ENCODE results near the gene ABLIM3.

Gene ABLIM3

DNA sequence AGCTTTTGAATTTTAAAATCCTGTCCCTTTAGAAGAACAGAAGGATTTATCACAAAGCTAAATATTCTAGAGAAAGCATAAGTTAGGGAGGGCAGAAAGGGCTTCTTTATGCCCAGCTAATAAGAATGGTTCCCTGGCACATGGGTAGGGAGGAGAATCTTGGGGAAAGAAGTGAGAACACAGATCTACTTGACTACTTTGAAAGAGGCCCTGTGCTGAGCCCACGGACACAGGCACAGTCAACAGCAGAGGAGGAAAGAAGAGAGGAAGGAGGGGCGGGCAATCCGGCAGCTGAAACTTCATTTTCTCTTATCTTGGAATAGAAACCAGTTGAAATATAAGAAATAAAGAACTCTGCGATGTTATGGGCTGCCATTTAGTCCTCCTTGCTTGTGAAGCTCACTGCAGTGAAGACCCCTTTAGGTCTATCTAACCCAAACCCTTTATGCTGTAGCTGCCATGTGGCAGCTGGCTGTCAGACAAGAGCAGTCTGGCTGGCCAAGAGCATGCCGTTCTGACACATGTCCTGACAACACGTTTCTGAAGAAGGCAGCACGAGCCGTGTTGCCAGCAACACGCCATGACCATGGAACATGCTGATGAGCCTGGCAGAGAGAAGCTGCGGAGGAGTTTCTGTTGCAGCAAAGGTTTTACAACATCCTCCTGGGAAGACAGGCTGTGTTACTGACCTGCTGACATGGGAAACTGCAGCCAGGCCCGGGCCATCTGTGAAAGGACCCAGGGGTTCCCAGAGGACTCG lies 34.2 kb downstream of the ABLIM3 start:
- TF ChIP-seq EZH2phosphoT487 (conservative IDR thresholded peaks at IDR 0.05; ENCODE audit: low read length), result no peak
- TF ChIP-seq, protein P1, sequence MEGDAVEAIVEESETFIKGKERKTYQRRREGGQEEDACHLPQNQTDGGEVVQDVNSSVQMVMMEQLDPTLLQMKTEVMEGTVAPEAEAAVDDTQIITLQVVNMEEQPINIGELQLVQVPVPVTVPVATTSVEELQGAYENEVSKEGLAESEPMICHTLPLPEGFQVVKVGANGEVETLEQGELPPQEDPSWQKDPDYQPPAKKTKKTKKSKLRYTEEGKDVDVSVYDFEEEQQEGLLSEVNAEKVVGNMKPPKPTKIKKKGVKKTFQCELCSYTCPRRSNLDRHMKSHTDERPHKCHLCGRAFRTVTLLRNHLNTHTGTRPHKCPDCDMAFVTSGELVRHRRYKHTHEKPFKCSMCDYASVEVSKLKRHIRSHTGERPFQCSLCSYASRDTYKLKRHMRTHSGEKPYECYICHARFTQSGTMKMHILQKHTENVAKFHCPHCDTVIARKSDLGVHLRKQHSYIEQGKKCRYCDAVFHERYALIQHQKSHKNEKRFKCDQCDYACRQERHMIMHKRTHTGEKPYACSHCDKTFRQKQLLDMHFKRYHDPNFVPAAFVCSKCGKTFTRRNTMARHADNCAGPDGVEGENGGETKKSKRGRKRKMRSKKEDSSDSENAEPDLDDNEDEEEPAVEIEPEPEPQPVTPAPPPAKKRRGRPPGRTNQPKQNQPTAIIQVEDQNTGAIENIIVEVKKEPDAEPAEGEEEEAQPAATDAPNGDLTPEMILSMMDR (IDR thresholded peaks at IDR 0.05; ENCODE audit: insufficient read depth, low read length, poor library complexity, severe bottlenecking), result no peak
- H3K4me2 ChIP-seq (ENCODE audit: low read depth, low read length, poor library complexity, severe bottlenecking), result no peak overlapping the region
- H3K79me2 ChIP-seq (ENCODE audit: insufficient read depth, low read length), result no peaks in the 10 kb centered on the region
- H3K4me3 ChIP-seq (ENCODE audit: insufficient read depth, low read length, poor library complexity, severe bottlenecking), result no peak overlapping the region
- H2AFZ ChIP-seq (ENCODE audit: low read depth, low read length, severe bottlenecking), result no peak overlapping the region
- no peaks in the 10 kb centered on the region for H3K36me3 ChIP-seq (ENCODE audit: low read length)
- H3K9ac ChIP-seq (ENCODE audit: low read length), result no peak overlapping the region
- H4K20me1 ChIP-seq (ENCODE audit: low read depth, low read length), result no peaks in the 10 kb centered on the region
- no peaks in the 10 kb centered on the region for H3K9me3 ChIP-seq (ENCODE audit: insufficient read depth, low read length)
- no peaks in the 10 kb centered on the region for H3F3A ChIP-seq (ENCODE audit: insufficient read depth)
- H3K27ac ChIP-seq (ENCODE audit: low read depth, low read length), result no peak overlapping the region
- no peaks in the 10 kb centered on the region for H3K9me2 ChIP-seq (replicated peaks; ENCODE audit: insufficient read depth, low read length)
- no peaks in the 10 kb centered on the region for H3K27me3 ChIP-seq (ENCODE audit: low read length)

DNA sequence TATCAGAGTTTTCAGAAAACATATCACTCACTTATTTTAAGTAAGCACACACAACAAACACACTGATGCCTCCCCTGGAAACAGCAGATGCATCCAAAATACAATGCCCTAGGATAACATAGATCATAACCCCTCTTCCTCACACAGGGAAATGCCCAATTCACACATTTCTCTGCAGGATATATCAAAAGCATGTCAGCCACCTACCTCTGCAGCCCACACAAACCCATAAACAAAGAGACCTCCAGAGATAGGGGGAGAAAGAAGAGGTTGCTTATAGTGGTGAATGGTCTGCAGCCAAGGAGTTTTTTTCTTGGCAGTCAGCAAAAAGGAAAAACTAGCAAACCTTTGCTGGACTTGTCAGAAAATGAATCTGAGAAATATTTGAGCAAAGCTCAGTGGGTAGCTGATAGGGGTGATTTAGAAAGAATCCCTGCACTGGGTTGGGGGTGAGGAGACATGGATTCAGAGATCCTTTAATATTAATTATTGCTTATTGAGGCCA lies 36.1 kb downstream of the ABLIM3 start:
- Histone ChIP-seq H3K4me3 (ENCODE audit: insufficient read depth, low read length, poor library complexity, severe bottlenecking) (no peak overlapping the region), H3K9me3 (ENCODE audit: insufficient read depth, low read length) (no peaks in the 10 kb centered on the region), H3K4me2 (ENCODE audit: low read depth, low read length, poor library complexity, severe bottlenecking) (no peak overlapping the region), H4K20me1 (ENCODE audit: low read depth, low read length) (no peaks in the 10 kb centered on the region), H3K27me3 (ENCODE audit: low read length) (no peaks in the 10 kb centered on the region), H2AFZ (ENCODE audit: low read depth, low read length, severe bottlenecking) (no peak overlapping the region), H3K9ac (ENCODE audit: low read length) (no peak overlapping the region), H3K27ac (ENCODE audit: low read depth, low read length) (no peak overlapping the region), H3F3A (ENCODE audit: insufficient read depth) (no peaks in the 10 kb centered on the region), H3K79me2 (ENCODE audit: insufficient read depth, low read length) (no peaks in the 10 kb centered on the region), H3K36me3 (ENCODE audit: low read length) (no peaks in the 10 kb centered on the region), H3K9me2 (replicated peaks; ENCODE audit: insufficient read depth, low read length) (no peaks in the 10 kb centered on the region)
- TF ChIP-seq EZH2phosphoT487 (conservative IDR thresholded peaks at IDR 0.05; ENCODE audit: low read length), result no peak
- TF ChIP-seq, protein P1 (IDR thresholded peaks at IDR 0.05; ENCODE audit: insufficient read depth, low read length, poor library complexity, severe bottlenecking), result no peak

DNA sequence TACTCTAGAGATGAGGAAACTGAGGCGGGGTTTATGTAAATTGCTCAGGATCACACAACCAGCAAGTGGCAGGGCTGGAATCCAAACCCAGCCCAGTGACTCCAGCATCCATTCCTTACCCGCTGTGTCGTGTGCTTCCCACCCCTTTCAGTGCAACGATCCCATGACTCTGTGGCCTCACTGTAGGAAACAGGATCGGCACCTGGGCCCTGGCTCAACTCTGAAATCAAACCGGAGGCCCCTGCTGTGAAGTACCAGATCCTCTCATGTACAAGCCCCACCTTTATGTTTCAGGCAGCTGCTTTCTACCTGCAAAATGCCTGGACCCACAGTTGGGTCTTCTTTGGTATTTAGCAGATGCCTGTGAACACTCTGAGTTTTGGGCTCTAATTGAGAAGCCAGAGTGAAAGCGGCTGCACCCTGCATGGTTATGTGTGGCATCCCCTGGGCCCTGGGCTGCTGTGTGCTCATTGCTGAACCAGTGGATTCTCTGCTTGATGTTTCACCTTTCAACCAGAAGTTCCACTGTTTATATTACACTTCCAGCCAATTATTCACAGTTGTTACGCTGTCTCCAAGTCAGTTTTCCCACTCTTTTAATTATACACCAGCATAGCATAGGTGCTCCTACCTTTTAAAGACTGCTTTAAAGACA lies 36.7 kb downstream of the ABLIM3 start:
- H3K9ac ChIP-seq (ENCODE audit: low read length), result no peak overlapping the region
- H3K36me3 ChIP-seq (ENCODE audit: low read length), result no peaks in the 10 kb centered on the region
- no peak overlapping the region for H2AFZ ChIP-seq (ENCODE audit: low read depth, low read length, severe bottlenecking)
- no peak for TF ChIP-seq EZH2phosphoT487 (conservative IDR thresholded peaks at IDR 0.05; ENCODE audit: low read length)
- TF ChIP-seq, protein P1 (IDR thresholded peaks at IDR 0.05; ENCODE audit: insufficient read depth, low read length, poor library complexity, severe bottlenecking), result no peak
- H3K9me3 ChIP-seq (ENCODE audit: insufficient read depth, low read length), result no peaks in the 10 kb centered on the region
- H3F3A ChIP-seq (ENCODE audit: insufficient read depth), result no peaks in the 10 kb centered on the region
- no peaks in the 10 kb centered on the region for H3K79me2 ChIP-seq (ENCODE audit: insufficient read depth, low read length)
- H3K27me3 ChIP-seq (ENCODE audit: low read length), result no peaks in the 10 kb centered on the region
- no peak overlapping the region for H3K27ac ChIP-seq (ENCODE audit: low read depth, low read length)
- no peak overlapping the region for H3K4me2 ChIP-seq (ENCODE audit: low read depth, low read length, poor library complexity, severe bottlenecking)
- H4K20me1 ChIP-seq (ENCODE audit: low read depth, low read length), result no peaks in the 10 kb centered on the region
- no peak overlapping the region for H3K4me3 ChIP-seq (ENCODE audit: insufficient read depth, low read length, poor library complexity, severe bottlenecking)
- no peaks in the 10 kb centered on the region for H3K9me2 ChIP-seq (replicated peaks; ENCODE audit: insufficient read depth, low read length)

Measured in SU-DHL-6 (cell line).